DND-41 (cell line): ENCODE results near the gene NRN1.
A peak's percentile ranks its signal among the peaks of the same experiment; 100 is the strongest.

Source experiments
- ATAC-seq: fragments of 200-7000 bp; cut with Tn5 transposase; 3 replicates; pipeline ENCODE4 v1.9.1; 2021; ENCODE audit warnings: low read depth; ENCODE audit not compliant: insufficient read depth
- DNase-seq: peaks from one replicate; pipeline ENCODE4 v3.0.0-alpha.2; 2020
- H2AFZ ChIP-seq: 2 replicates; pipeline ENCODE4 v1.6.0; 2012; ENCODE audit warnings: low read depth, low read length
- H3K27ac ChIP-seq: 2 replicates; pipeline ENCODE4 v1.5.1; 2012; ENCODE audit warnings: low read length, inconsistent platforms
- H3K27me3 ChIP-seq: fragments of 200-600 bp; sonication (generic); 2 replicates; pipeline ENCODE4 v1.6.0; 2012; ENCODE audit warnings: low read length, mild to moderate bottlenecking, inconsistent platforms; ENCODE audit not compliant: insufficient read depth, poor library complexity
- H3K36me3 ChIP-seq: 2 replicates; pipeline ENCODE4 v1.5.1; 2012; ENCODE audit warnings: low read length, inconsistent platforms; ENCODE audit not compliant: insufficient read depth
- H3K4me1 ChIP-seq: 2 replicates; pipeline ENCODE4 v1.5.1; 2012; ENCODE audit warnings: mild to moderate bottlenecking, low read length; ENCODE audit not compliant: insufficient read depth
- H3K4me2 ChIP-seq: 2 replicates; pipeline ENCODE4 v1.6.0; 2012; ENCODE audit warnings: mild to moderate bottlenecking, moderate library complexity, low read length, inconsistent platforms; ENCODE audit not compliant: insufficient read depth
- H3K4me3 ChIP-seq, 2 experiments: fragments of 200-600 bp in 1 of 2; shearing (Covaris generic) in 1 of 2; 2 replicates each; pipeline ENCODE4 v1.5.1; 2012 to 2016; ENCODE audit warnings: inconsistent platforms in 2 of 2, low read length in 2 of 2, mild to moderate bottlenecking in 2 of 2, low read depth in 1 of 2, moderate library complexity in 1 of 2
- H3K79me2 ChIP-seq: 2 replicates; pipeline ENCODE4 v1.6.0; 2012; ENCODE audit warnings: low read length, inconsistent platforms; ENCODE audit not compliant: insufficient read depth
- H3K9ac ChIP-seq: 2 replicates; pipeline ENCODE4 v1.6.0; 2012; ENCODE audit warnings: low read depth, mild to moderate bottlenecking, inconsistent platforms, low read length, moderate library complexity
- H3K9me3 ChIP-seq: 2 replicates; pipeline ENCODE4 v1.5.1; 2012; ENCODE audit warnings: low read length, moderate library complexity, mild to moderate bottlenecking, inconsistent platforms; ENCODE audit not compliant: insufficient read depth, severe bottlenecking
- H4K20me1 ChIP-seq: 2 replicates; pipeline ENCODE4 v1.6.0; 2012; ENCODE audit warnings: low read length; ENCODE audit not compliant: insufficient read depth
- CTCF ChIP-seq: IDR thresholded peaks from 2 replicates; pipeline ENCODE4 v1.5.1; 2012; ENCODE audit warnings: borderline replicate concordance, low read length, moderate library complexity, mild to moderate bottlenecking; ENCODE audit not compliant: poor library complexity, severe bottlenecking; ENCODE audit errors: extremely low read depth
- EZH2 ChIP-seq: IDR thresholded peaks from 3 replicates; pipeline ENCODE4 v1.6.1; 2012; ENCODE audit warnings: borderline replicate concordance, low read depth, mild to moderate bottlenecking, moderate library complexity, low read length, inconsistent platforms; ENCODE audit not compliant: severe bottlenecking

Gene NRN1

GRCh38 chr6:5958921-5959320, 47.8 kb downstream of the NRN1 start:
- TF ChIP-seq CTCF = no peak
- Histone ChIP-seq H3K36me3 (no peaks in the 10 kb centered on the region), H2AFZ (no peak overlapping the region), H3K4me3 (no peak overlapping the region), H3K27ac (no peak overlapping the region), H4K20me1 (no peaks in the 10 kb centered on the region), H3K9ac (no peak overlapping the region), H3K79me2 (no peaks in the 10 kb centered on the region), H3K9me3 (no peaks in the 10 kb centered on the region), H3K4me2 (no peak overlapping the region), H3K27me3 (no peaks in the 10 kb centered on the region), H3K4me1 (no peaks in the 10 kb centered on the region)
- no peak for ATAC-seq
- DNase-seq = no peak

GRCh38 chr6:5956939-5957338, 49.8 kb downstream of the NRN1 start:
- no peak overlapping the region for H3K4me2 ChIP-seq
- H3K27ac ChIP-seq = no peak overlapping the region
- no peaks in the 10 kb centered on the region for H3K4me1 ChIP-seq
- H3K36me3 ChIP-seq = no peaks in the 10 kb centered on the region
- TF ChIP-seq CTCF (no peak), EZH2 (no peak)
- H4K20me1 ChIP-seq = no peaks in the 10 kb centered on the region
- no peak for ATAC-seq
- H3K27me3 ChIP-seq = no peaks in the 10 kb centered on the region
- no peak for DNase-seq
- no peaks in the 10 kb centered on the region for H3K79me2 ChIP-seq
- H3K9me3 ChIP-seq = no peaks in the 10 kb centered on the region
- H2AFZ ChIP-seq = no peak overlapping the region
- no peak overlapping the region for H3K4me3 ChIP-seq
- no peak overlapping the region for H3K9ac ChIP-seq

GRCh38 chr6:5950361-5950785, 56.4 kb downstream of the NRN1 start:
- DNase-seq = no peak

More at GRCh38 chr6:5950361-5950785, 56.4 kb downstream of the NRN1 start:
- TF ChIP-seq CTCF (peak; percentile 54), EZH2 (no peak)
- Histone ChIP-seq H3K27ac (no peak overlapping the region), H3K4me3 (no peak overlapping the region), H3K9ac (no peak overlapping the region), H3K9me3 (no peaks in the 10 kb centered on the region), H3K79me2 (no peaks in the 10 kb centered on the region), H3K27me3 (no peaks in the 10 kb centered on the region), H4K20me1 (no peaks in the 10 kb centered on the region), H2AFZ (no peak overlapping the region), H3K4me1 (no peaks in the 10 kb centered on the region), H3K36me3 (no peaks in the 10 kb centered on the region), H3K4me2 (no peak overlapping the region)
- ATAC-seq = no peak
